Thyroid gland (tissue), 4 donors: ENCODE data around the gene ZFYVE9. TPM values are rescaled to one million over a fixed set of nuclear protein-coding genes. Genes with fewer than 3 reads are reported as not detected.

ENCODE experiments used
- DNase-seq, 2 donors: peaks; one replicate each; pipeline ENCODE4 v3.0.0-alpha.2; 2019
- H3K27ac ChIP-seq, 3 donors: fragments of 200-600 bp; sonication (generic); 1 replicate in 2 of 3; 2 replicates in 1 of 3; pipeline ENCODE4 v1.5.1; 2016 to 2019; ENCODE audit warnings: mild to moderate bottlenecking in 1 of 3, moderate library complexity in 1 of 3
- H3K27me3 ChIP-seq: fragments of 200-600 bp; sonication (generic); one replicate; pipeline ENCODE4 v1.5.1; 2019
- H3K36me3 ChIP-seq, 2 donors: fragments of 200-600 bp; sonication (generic); one replicate each; pipeline ENCODE4 v1.5.1; 2016 to 2019
- H3K4me1 ChIP-seq, 2 donors: fragments of 200-600 bp; sonication (generic); one replicate each; pipeline ENCODE4 v1.5.1; 2017 to 2019
- H3K4me3 ChIP-seq, 3 donors: fragments of 200-600 bp; sonication (generic); replicated peaks in 1 of 3; 1 replicate in 2 of 3; 2 replicates in 1 of 3; pipeline ENCODE4 v1.5.1; 2016; ENCODE audit warnings: mild to moderate bottlenecking in 1 of 3
- H3K9me3 ChIP-seq: fragments of 200-600 bp; sonication (generic); one replicate; pipeline ENCODE4 v1.5.1; 2017
- POLR2A ChIP-seq, 2 donors: fragments of 450-650 bp; IDR thresholded peaks; one replicate each; pipeline ENCODE4 v1.6.1; 2017; ENCODE audit warnings: antibody characterized with exemption in 2 of 2, mild to moderate bottlenecking in 2 of 2, moderate library complexity in 1 of 2
- WGBS, 2 donors: methylation state at CpG; one replicate each; pipeline ENCODE4 v1.1.5; 2017; 5-methylcytosine and 5-hydroxymethylcytosine counted together
- intact Hi-C: fragments of 100-400 bp; cut with DNase I; formaldehyde crosslinking; loops from one replicate; pipeline ENCODE4 v1.15.1; 2023
- total RNA-seq, 4 donors: library from RNA; depleted of rRNA; stranded (reverse); fragments of >200 nt; gene quantifications; one replicate each; pipeline ENCODE4 v1.2.3, GENCODE V29; 2016
- TF ChIP-seq, protein P1 (sequence below), 6 experiments: fragments of 200-600 bp in 3 of 6; fragments of 450-650 bp in 3 of 6; sonication (generic) in 3 of 6; IDR thresholded peaks; one replicate each; pipeline ENCODE4 v1.5.1; 2016 to 2019; ENCODE audit warnings: antibody characterized with exemption in 6 of 6, mild to moderate bottlenecking in 2 of 6, inconsistent platforms in 1 of 6, moderate library complexity in 1 of 6

Gene ZFYVE9
- total RNA-seq, 4 donors from 2014 or later: 51.1 to 58.8 (median 54.1) TPM

DNA sequence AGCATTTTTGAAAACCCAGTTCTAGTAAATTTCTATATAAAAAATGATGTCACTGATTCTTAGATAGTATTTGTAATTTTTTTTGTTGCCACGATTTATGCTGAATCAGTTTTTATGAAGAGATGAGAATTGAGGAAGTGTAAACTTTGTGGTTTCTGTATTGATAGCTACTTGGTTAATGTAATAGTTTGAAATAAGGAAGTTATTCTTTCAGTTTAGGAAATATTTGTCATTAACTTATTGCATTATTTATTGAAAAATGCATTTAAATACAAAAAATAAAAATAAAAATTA is 97.8 kb downstream of the ZFYVE9 start:
- Histone ChIP-seq H3K4me1 (peaks cover 0 to 3% of the 10 kb centered on the region in 2 donors), H3K27ac (no peak overlapping the region), H3K9me3 (no peaks in the 10 kb centered on the region), H3K27me3 (no peaks in the 10 kb centered on the region), H3K36me3 (no peaks in the 10 kb centered on the region), H3K4me3 (no peak overlapping the region)
- DNase-seq: no peak
- 83 to 87% methylated on average over 1 of the region's 1 CpG for WGBS, 2 donors
- intact Hi-C loops: no loop called here
- TF ChIP-seq POLR2A (IDR thresholded peaks at IDR 0.05): no peak
- TF ChIP-seq, protein P1, sequence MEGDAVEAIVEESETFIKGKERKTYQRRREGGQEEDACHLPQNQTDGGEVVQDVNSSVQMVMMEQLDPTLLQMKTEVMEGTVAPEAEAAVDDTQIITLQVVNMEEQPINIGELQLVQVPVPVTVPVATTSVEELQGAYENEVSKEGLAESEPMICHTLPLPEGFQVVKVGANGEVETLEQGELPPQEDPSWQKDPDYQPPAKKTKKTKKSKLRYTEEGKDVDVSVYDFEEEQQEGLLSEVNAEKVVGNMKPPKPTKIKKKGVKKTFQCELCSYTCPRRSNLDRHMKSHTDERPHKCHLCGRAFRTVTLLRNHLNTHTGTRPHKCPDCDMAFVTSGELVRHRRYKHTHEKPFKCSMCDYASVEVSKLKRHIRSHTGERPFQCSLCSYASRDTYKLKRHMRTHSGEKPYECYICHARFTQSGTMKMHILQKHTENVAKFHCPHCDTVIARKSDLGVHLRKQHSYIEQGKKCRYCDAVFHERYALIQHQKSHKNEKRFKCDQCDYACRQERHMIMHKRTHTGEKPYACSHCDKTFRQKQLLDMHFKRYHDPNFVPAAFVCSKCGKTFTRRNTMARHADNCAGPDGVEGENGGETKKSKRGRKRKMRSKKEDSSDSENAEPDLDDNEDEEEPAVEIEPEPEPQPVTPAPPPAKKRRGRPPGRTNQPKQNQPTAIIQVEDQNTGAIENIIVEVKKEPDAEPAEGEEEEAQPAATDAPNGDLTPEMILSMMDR (IDR thresholded peaks at IDR 0.05): no peak

GRCh38 chr1:52240592-52241210 is 98.8 kb downstream of the ZFYVE9 start:
- no peaks in the 10 kb centered on the region for H3K9me3 ChIP-seq
- DNase-seq: no peak
- no peak overlapping the region for H3K27ac ChIP-seq
- no peaks in the 10 kb centered on the region for H3K27me3 ChIP-seq
- peaks cover 0 to 3% of the 10 kb centered on the region in 2 donors for H3K4me1 ChIP-seq
- no peaks in the 10 kb centered on the region for H3K36me3 ChIP-seq
- intact Hi-C loops: no loop called here
- no peak for TF ChIP-seq POLR2A (IDR thresholded peaks at IDR 0.05)
- no peak overlapping the region for H3K4me3 ChIP-seq
- 70 to 81% methylated on average over 4 of the region's 4 CpGs for WGBS, 2 donors

- 97% methylated on average over 3 of the region's 3 CpGs for WGBS, 2 donors
Measured at GRCh38 chr1:52243221-52243987, 101.5 kb downstream of the ZFYVE9 start.

GRCh38 chr1:52249831-52250230 is 107.9 kb downstream of the ZFYVE9 start:
- intact Hi-C loops: no loop called here
- Histone ChIP-seq H3K36me3 (no peaks in the 10 kb centered on the region), H3K4me3 (no peak overlapping the region), H3K9me3 (no peaks in the 10 kb centered on the region), H3K27me3 (no peaks in the 10 kb centered on the region), H3K4me1 (no peaks in the 10 kb centered on the region), H3K27ac (no peak overlapping the region)
- 98 to 100% methylated on average over 1 of the region's 1 CpG for WGBS, 2 donors
- TF ChIP-seq, protein P1 (IDR thresholded peaks at IDR 0.05): no peak
- no peak for TF ChIP-seq POLR2A (IDR thresholded peaks at IDR 0.05)
- DNase-seq: no peak

More at GRCh38 chr1:52243221-52243987, 101.5 kb downstream of the ZFYVE9 start:
- Histone ChIP-seq H3K36me3 (no peaks in the 10 kb centered on the region), H3K27ac (no peak overlapping the region), H3K4me1 (peaks cover 0 to 3% of the 10 kb centered on the region in 2 donors), H3K4me3 (no peak overlapping the region), H3K27me3 (no peaks in the 10 kb centered on the region), H3K9me3 (no peaks in the 10 kb centered on the region)
- no peak for DNase-seq
- TF ChIP-seq, protein P1 (IDR thresholded peaks at IDR 0.05): no peak
- no peak for TF ChIP-seq POLR2A (IDR thresholded peaks at IDR 0.05)
- intact Hi-C loops: no loop called here

- H3K9me3 ChIP-seq: no peaks in the 10 kb centered on the region
- H3K4me3 ChIP-seq: no peak overlapping the region
- H3K4me1 ChIP-seq: no peaks in the 10 kb centered on the region
- TF ChIP-seq, protein P1 (IDR thresholded peaks at IDR 0.05): no peak
- no peak for TF ChIP-seq POLR2A (IDR thresholded peaks at IDR 0.05)
- intact Hi-C loops: no loop called here
- H3K36me3 ChIP-seq: no peaks in the 10 kb centered on the region
- DNase-seq: no peak
- H3K27me3 ChIP-seq: no peaks in the 10 kb centered on the region
- 76 to 83% methylated on average over 5 of the region's 5 CpGs for WGBS, 2 donors
- no peak overlapping the region for H3K27ac ChIP-seq
Measured at GRCh38 chr1:52253421-52253820, 111.5 kb downstream of the ZFYVE9 start.
